Adipocyte (in vitro differentiated cells): ENCODE results near the gene ZC3H11A.
A peak's percentile ranks its signal among the peaks of the same experiment; 100 is the strongest.
"Not testable (repeated sequence)": the region's sequence is repeated elsewhere in the genome, so short reads cannot be mapped to it uniquely, and the experiment has no call there.

ENCODE experiments used
- DNase-seq: peaks from one replicate; pipeline ENCODE4 v3.0.0-alpha.2; 2015; ENCODE audit warnings: low read depth
- H3K27me3 ChIP-seq: replicated peaks from 2 replicates; pipeline ENCODE4 v1.7.0; 2013; ENCODE audit warnings: mild to moderate bottlenecking, low read length, moderate library complexity; ENCODE audit not compliant: control insufficient read depth, insufficient read depth
- H3K36me3 ChIP-seq: 2 replicates; pipeline ENCODE4 v1.7.0; 2013; ENCODE audit warnings: low read length, mild to moderate bottlenecking, moderate library complexity; ENCODE audit not compliant: control insufficient read depth, insufficient read depth, severe bottlenecking
- H3K4me1 ChIP-seq: 2 replicates; pipeline ENCODE4 v1.7.0; 2013; ENCODE audit warnings: mild to moderate bottlenecking, low read length, moderate library complexity; ENCODE audit not compliant: control insufficient read depth, insufficient read depth
- H3K4me3 ChIP-seq: 2 replicates; pipeline ENCODE4 v1.7.0; 2013; ENCODE audit warnings: mild to moderate bottlenecking, low read length, moderate library complexity
- H3K9ac ChIP-seq: 2 replicates; pipeline ENCODE4 v1.7.0; 2013; ENCODE audit warnings: mild to moderate bottlenecking, low read length, moderate library complexity
- H3K9me3 ChIP-seq: 2 replicates; pipeline ENCODE4 v1.7.0; 2013; ENCODE audit warnings: mild to moderate bottlenecking, low read length, moderate library complexity; ENCODE audit not compliant: control insufficient read depth

Gene ZC3H11A

DNA sequence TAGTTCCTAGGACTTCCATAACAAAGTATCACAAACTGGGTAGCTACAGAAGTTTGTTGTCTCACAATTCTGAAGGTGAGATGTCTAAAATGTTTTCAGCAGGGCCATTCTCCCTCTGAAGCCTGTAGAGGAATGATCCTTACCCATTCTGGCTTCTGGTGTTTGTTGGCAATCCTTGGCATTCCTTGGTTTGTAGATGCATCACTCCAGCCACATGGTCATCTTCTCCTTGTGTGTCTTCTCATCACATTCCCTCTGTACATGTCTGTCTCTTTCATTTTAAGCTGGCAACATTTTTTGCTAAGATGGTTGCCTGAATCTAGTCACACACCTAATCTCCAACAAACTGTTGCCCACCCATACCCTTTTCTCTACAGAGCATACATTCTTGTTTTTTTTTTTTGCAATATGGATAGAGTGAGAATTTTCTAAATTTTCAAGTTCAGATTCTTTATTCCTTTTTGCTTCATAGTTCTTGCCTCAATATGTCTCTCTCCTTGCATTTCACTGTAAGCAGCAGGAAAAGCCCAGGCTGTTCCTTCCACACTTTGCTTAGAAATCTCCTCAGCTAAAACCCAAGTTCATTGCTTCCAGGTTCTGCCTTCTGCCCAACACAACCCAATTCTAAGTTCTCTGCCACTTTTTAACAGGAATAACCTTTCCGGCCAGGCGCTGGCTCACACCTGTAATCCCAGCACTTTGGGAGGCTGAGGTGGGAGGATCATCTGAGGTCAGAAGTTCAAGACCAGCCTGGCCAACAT is 18.3 kb downstream of the ZC3H11A start:
- no peak overlapping the region for H3K4me3 ChIP-seq
- DNase-seq, result no peak
- H3K4me1 ChIP-seq, result peaks cover 11% of the 10 kb centered on the region
- no peaks in the 10 kb centered on the region for H3K27me3 ChIP-seq
- H3K9me3 ChIP-seq, result no peaks in the 10 kb centered on the region
- peaks cover 52% of the 10 kb centered on the region for H3K36me3 ChIP-seq
- H3K9ac ChIP-seq, result no peak overlapping the region

GRCh38 chr1:203818399-203818798 is 23.0 kb downstream of the ZC3H11A start:
- H3K36me3 ChIP-seq, result peaks cover 90% of the 10 kb centered on the region
- no peak for DNase-seq

DNA sequence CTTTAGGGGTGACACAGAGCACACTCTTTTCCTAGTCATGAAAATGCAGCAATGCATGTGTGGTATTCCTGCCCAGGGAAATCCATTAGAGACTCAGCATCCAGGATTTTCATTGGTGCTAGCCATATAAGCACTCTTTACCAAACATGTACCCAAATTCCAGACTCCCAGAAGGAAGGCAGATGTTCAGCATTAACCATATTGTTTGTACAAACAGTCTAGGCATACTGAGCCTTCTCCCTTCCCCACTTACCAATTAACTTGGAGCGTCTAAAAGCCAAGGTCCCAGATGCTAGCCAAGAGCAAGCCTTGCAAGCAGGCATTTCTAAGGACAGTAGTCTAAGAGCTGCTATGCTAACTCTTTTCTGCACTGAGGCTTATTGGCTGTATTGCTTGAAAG is 27.9 kb downstream of the ZC3H11A start:
- Histone ChIP-seq H3K4me1 (peaks cover 3% of the 10 kb centered on the region), H3K9me3 (no peaks in the 10 kb centered on the region), H3K9ac (no peak overlapping the region), H3K36me3 (peaks cover 86% of the 10 kb centered on the region), H3K4me3 (no peak overlapping the region), H3K27me3 (no peaks in the 10 kb centered on the region)
- no peak for DNase-seq

More at GRCh38 chr1:203818399-203818798, 23.0 kb downstream of the ZC3H11A start:
- Histone ChIP-seq H3K4me1 (peaks cover 4% of the 10 kb centered on the region), H3K9me3 (no peaks in the 10 kb centered on the region), H3K4me3 (no peak overlapping the region), H3K9ac (no peak overlapping the region), H3K27me3 (no peaks in the 10 kb centered on the region)

GRCh38 chr1:203826175-203826574 is 30.8 kb downstream of the ZC3H11A start:
- Histone ChIP-seq H3K36me3 (peaks cover 88% of the 10 kb centered on the region), H3K4me1 (peaks cover 12% of the 10 kb centered on the region), H3K9ac (no peak overlapping the region), H3K27me3 (no peaks in the 10 kb centered on the region), H3K4me3 (no peak overlapping the region), H3K9me3 (no peaks in the 10 kb centered on the region)
- no peak for DNase-seq

GRCh38 chr1:203828002-203828401 is 32.6 kb downstream of the ZC3H11A start:
- H3K9ac ChIP-seq, result no peak overlapping the region
- no peak overlapping the region for H3K4me3 ChIP-seq
- no peaks in the 10 kb centered on the region for H3K9me3 ChIP-seq
- H3K27me3 ChIP-seq, result no peaks in the 10 kb centered on the region
- DNase-seq, result no peak
- peaks cover 12% of the 10 kb centered on the region for H3K4me1 ChIP-seq
- H3K36me3 ChIP-seq, result peaks cover 88% of the 10 kb centered on the region

GRCh38 chr1:203828503-203828902 is 33.1 kb downstream of the ZC3H11A start:
- no peak overlapping the region for H3K9ac ChIP-seq
- H3K9me3 ChIP-seq, result no peaks in the 10 kb centered on the region
- no peak overlapping the region for H3K4me3 ChIP-seq
- peaks cover 12% of the 10 kb centered on the region for H3K4me1 ChIP-seq
- no peak for DNase-seq
- no peaks in the 10 kb centered on the region for H3K27me3 ChIP-seq
- H3K36me3 ChIP-seq, result peaks cover 85% of the 10 kb centered on the region

GRCh38 chr1:203829247-203829646 is 33.8 kb downstream of the ZC3H11A start:
- Histone ChIP-seq H3K4me1 (peaks cover 12% of the 10 kb centered on the region), H3K36me3 (peaks cover 86% of the 10 kb centered on the region)
- not testable (repeated sequence) for H3K4me3 ChIP-seq, H3K9ac ChIP-seq, H3K27me3 ChIP-seq, DNase-seq, H3K9me3 ChIP-seq

DNA sequence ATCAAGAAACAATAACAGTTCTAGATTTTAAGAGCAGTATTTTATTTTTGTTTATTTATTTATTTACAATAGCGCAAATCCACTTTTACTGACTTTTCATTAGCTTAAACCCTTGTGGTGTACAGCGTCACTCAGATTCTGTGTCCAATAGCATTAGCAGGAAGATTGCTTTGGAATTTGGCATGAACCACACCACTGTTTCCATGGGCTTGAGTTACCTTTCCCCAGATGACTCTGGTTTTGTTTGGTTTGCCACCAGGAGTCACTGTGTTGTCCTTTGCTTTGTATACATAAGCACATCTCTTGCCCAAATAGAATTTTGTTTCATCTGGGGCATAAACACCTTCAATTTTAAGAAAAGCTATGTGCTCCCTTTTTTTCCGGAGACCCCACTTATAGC is 40.1 kb downstream of the ZC3H11A start:
- Histone ChIP-seq H3K4me3 (no peak overlapping the region), H3K4me1 (peaks cover 14% of the 10 kb centered on the region), H3K9me3 (no peaks in the 10 kb centered on the region), H3K9ac (no peak overlapping the region), H3K27me3 (no peaks in the 10 kb centered on the region), H3K36me3 (peaks cover 93% of the 10 kb centered on the region)
- DNase-seq, result no peak

DNA sequence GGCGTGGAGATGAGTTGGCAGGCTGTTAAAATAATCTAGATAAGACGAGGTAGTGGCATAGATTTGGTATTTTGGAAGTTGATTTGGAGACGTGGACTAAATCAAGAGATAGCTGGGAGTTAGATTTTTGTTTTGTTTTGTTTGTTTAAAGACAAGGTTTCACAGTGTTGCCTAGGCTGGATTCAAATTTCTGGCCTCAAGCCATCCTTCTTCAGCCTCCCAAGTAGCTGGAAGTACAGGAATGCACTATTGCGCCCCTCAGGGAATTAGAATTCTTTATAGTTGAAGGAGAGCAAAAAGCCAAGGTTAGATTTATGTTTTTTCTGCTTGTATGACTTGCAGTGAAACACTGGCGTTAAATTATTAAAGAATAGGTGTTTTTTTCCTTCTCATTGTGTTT is 43.7 kb downstream of the ZC3H11A start:
- no peak overlapping the region for H3K9ac ChIP-seq
- H3K4me3 ChIP-seq, result no peak overlapping the region
- peak; percentile 95 for DNase-seq
- no peaks in the 10 kb centered on the region for H3K27me3 ChIP-seq
- H3K4me1 ChIP-seq, result peaks cover 14% of the 10 kb centered on the region
- peaks cover 79% of the 10 kb centered on the region for H3K36me3 ChIP-seq
- no peaks in the 10 kb centered on the region for H3K9me3 ChIP-seq

GRCh38 chr1:203840208-203840808 is 44.9 kb downstream of the ZC3H11A start:
- peaks cover 14% of the 10 kb centered on the region for H3K4me1 ChIP-seq
- H3K9me3 ChIP-seq, result no peaks in the 10 kb centered on the region

GRCh38 chr1:203842559-203842876 is 47.1 kb downstream of the ZC3H11A start:
- Histone ChIP-seq H3K36me3 (peaks cover 77% of the 10 kb centered on the region), H3K4me1 (peaks cover 14% of the 10 kb centered on the region), H3K4me3 (no peak overlapping the region), H3K27me3 (no peaks in the 10 kb centered on the region), H3K9me3 (no peaks in the 10 kb centered on the region), H3K9ac (no peak overlapping the region)
- no peak for DNase-seq

More at GRCh38 chr1:203840208-203840808, 44.9 kb downstream of the ZC3H11A start:
- no peak overlapping the region for H3K4me3 ChIP-seq
- no peak for DNase-seq
- H3K36me3 ChIP-seq, result peaks cover 78% of the 10 kb centered on the region
- H3K9ac ChIP-seq, result no peak overlapping the region
- no peaks in the 10 kb centered on the region for H3K27me3 ChIP-seq
